ENCODE data around the gene TUBA3D. TPM values are rescaled to one million over a fixed set of nuclear protein-coding genes. Genes with fewer than 3 reads are reported as not detected.
"Not testable (repeated sequence)": the region's sequence is repeated elsewhere in the genome, so short reads cannot be mapped to it uniquely, and the experiment has no call there.

TUBA3D gene
- total RNA-seq: not detected
- not detected for polyA plus RNA-seq

DNA sequence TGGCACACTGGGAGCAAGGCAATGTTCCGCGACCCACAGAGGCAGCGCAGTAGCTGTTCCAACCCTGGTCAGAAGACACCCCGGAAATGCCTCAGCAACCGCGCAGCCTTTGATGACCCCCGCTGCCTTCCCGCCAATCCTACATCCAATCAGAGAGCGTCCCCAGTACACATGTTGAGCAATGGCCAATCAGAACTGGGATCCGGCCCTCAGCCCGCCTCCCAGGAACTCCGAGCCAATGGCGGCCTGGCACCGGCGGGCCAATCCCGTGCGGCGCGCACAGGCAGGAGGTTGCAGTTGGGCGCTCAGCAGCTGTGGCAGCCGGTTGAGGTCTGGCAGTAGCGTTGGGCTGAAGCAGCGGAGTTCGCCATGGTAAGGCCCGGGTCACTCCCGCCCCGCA is at the start of gene TUBA3D:
Gene TUBA3D (plus strand): TSS at position 289 of the 400 bp plus-strand sequence. CDS start 81 bp downstream, at position 370.
- Histone ChIP-seq H3K27ac (ENCODE audit: insufficient read depth, low read length, poor library complexity, severe bottlenecking) (no peak within 1 kb of the TSS), H3K9me3 (ENCODE audit: control insufficient read depth in 2 of 2, low read length in 2 of 2) (no peaks in the 10 kb centered on the region), H3K4me1 (ENCODE audit: control insufficient read depth, insufficient read depth, low read length, poor library complexity, severe bottlenecking) (no peaks in the 10 kb centered on the region), H3K4me3 (ENCODE audit: low read depth, low read length) (no peak within 1 kb of the TSS), H3K27me3 (ENCODE audit: control insufficient read depth, insufficient read depth, low read length) (no peaks in the 10 kb centered on the region), H3K36me3 (ENCODE audit: control insufficient read depth, insufficient read depth, low read length) (peaks cover 2% of the 10 kb centered on the region)
- no peaks in the 10 kb centered on the region for H3K27me3 Mint-ChIP-seq
- no peak within 1 kb of the TSS for H3K27ac Mint-ChIP-seq
- H3K4me3 Mint-ChIP-seq: peak within 1 kb of the TSS in 1 of 4 donors; percentile 63
- H3K36me3 Mint-ChIP-seq: no peaks in the 10 kb centered on the region
- DNase-seq (no peak), ATAC-seq (ENCODE audit: low read depth in 2 of 2) (no peak)
- H3K4me1 Mint-ChIP-seq: no peaks in the 10 kb centered on the region
- no peaks in the 10 kb centered on the region for H3K9me3 Mint-ChIP-seq

DNA sequence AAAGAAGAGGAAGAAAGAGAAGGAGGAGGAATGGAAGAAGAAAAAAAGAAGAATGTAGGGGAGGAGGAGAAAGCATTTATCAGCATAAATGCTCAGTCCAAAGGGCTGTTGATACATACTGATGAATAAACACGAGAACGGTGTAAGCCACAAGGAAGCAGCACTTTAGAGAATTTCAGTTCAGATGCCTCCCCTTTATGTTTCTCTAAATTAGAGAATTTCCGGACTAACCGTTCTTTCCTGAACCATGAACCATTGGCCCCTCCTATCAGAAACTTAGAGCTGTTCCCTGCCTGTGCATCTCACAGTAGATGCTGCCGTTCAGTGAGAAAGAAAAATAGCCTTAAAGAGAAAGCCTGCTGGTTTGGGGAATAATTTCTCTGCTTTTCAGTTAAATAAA is 49.2 kb upstream of the TUBA3D start:
- ATAC-seq (ENCODE audit: low read depth in 2 of 2): no peak
- Mint-ChIP-seq H3K27ac (no peak overlapping the region), H3K4me3 (no peak overlapping the region), H3K4me1 (peaks cover 0 to 12% (median 7%) of the 10 kb centered on the region in 4 donors), H3K36me3 (no peaks in the 10 kb centered on the region), H3K9me3 (peaks cover 0 to 3% (median 0%) of the 10 kb centered on the region in 7 donors), H3K27me3 (peaks cover 79% of the 10 kb centered on the region)
- Histone ChIP-seq H3K27ac (ENCODE audit: insufficient read depth, low read length, poor library complexity, severe bottlenecking) (no peak overlapping the region), H3K4me3 (ENCODE audit: low read depth, low read length) (no peak overlapping the region), H3K4me1 (ENCODE audit: control insufficient read depth, insufficient read depth, low read length, poor library complexity, severe bottlenecking) (no peaks in the 10 kb centered on the region), H3K27me3 (ENCODE audit: control insufficient read depth, insufficient read depth, low read length) (peaks cover 38% of the 10 kb centered on the region), H3K9me3 (ENCODE audit: control insufficient read depth in 2 of 2, low read length in 2 of 2) (no peaks in the 10 kb centered on the region), H3K36me3 (ENCODE audit: control insufficient read depth, insufficient read depth, low read length) (no peaks in the 10 kb centered on the region)
- no peak for DNase-seq

DNA sequence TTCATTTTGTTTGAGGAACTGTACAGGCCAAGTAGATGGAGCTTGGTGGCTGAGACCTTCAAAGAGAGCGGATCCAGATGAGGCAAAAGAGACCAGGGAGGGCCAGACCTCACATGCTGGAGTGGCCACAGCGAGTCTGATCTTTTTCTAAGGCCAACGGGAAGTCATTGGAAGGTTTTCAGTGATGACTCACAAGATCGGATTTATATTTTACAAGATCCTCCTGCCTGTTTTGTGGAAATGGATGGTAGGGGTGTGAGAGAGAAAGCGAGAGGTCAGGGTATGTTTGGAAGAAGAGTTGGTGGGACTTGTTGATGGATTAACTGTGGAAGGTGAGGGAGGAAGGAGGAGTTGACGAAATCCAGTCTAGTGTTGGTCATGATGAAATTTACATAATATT is 44.6 kb upstream of the TUBA3D start:
- H3K4me1 Mint-ChIP-seq: peaks cover 0 to 2% (median under 1%) of the 10 kb centered on the region in 4 donors
- Histone ChIP-seq H3K9me3 (ENCODE audit: control insufficient read depth in 2 of 2, low read length in 2 of 2) (no peaks in the 10 kb centered on the region), H3K4me3 (ENCODE audit: low read depth, low read length) (no peak overlapping the region), H3K27me3 (ENCODE audit: control insufficient read depth, insufficient read depth, low read length) (peaks cover 22% of the 10 kb centered on the region), H3K36me3 (ENCODE audit: control insufficient read depth, insufficient read depth, low read length) (no peaks in the 10 kb centered on the region), H3K27ac (ENCODE audit: insufficient read depth, low read length, poor library complexity, severe bottlenecking) (no peak overlapping the region), H3K4me1 (ENCODE audit: control insufficient read depth, insufficient read depth, low read length, poor library complexity, severe bottlenecking) (no peaks in the 10 kb centered on the region)
- H3K4me3 Mint-ChIP-seq: no peak overlapping the region
- H3K9me3 Mint-ChIP-seq: peaks cover 0 to 3% (median 0%) of the 10 kb centered on the region in 7 donors
- DNase-seq: no peak
- H3K27me3 Mint-ChIP-seq: peaks cover 50% of the 10 kb centered on the region
- no peak for ATAC-seq (ENCODE audit: low read depth in 2 of 2)
- no peaks in the 10 kb centered on the region for H3K36me3 Mint-ChIP-seq
- H3K27ac Mint-ChIP-seq: no peak overlapping the region

DNA sequence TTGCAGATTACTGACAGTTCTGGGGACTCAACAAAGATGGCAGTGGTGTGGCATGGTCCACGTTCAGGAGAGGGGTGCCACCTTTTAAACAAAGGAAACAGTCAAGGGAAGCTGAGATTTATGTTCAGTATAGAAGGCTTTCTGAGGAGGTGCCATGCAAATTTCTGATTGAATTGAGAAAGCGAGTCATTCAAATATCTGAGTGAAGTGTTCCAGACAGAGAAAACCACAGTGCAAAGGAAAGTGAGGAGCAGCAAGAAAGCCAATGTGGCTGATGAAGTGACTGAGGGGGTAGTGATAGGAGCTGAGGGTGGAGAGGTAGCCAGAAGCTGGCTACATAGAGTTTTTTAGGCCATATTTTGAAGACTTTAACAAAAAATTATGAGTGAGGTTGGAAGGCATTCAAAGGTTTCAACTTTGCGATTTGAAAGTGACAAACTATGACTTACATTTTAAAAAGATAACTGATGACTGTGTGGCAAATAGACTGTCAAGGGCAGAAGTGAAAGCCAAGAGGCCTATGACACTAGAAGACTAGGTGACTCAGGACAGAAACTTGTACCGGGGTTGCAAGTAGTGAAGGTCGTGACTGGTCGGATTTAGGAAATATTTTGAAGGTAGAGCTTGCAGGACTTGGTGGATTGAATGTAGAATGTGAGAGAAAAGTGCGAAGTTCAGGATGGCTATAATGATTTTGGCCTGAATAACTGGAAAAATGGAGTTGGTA is 35.0 kb upstream of the TUBA3D start:
- H3K4me1 Mint-ChIP-seq; H3K4me1 ChIP-seq (ENCODE audit: control insufficient read depth, insufficient read depth, low read length, poor library complexity, severe bottlenecking); H3K27me3 ChIP-seq (ENCODE audit: control insufficient read depth, insufficient read depth, low read length); H3K4me3 Mint-ChIP-seq; DNase-seq; H3K9me3 Mint-ChIP-seq; H3K27me3 Mint-ChIP-seq; H3K36me3 ChIP-seq (ENCODE audit: control insufficient read depth, insufficient read depth, low read length); H3K27ac ChIP-seq (ENCODE audit: insufficient read depth, low read length, poor library complexity, severe bottlenecking); H3K4me3 ChIP-seq (ENCODE audit: low read depth, low read length); H3K36me3 Mint-ChIP-seq; ATAC-seq (ENCODE audit: low read depth in 2 of 2); H3K9me3 ChIP-seq (ENCODE audit: control insufficient read depth in 2 of 2, low read length in 2 of 2): not testable (repeated sequence)
- peak overlapping the region in 1 of 3 donors; percentile 71 for H3K27ac Mint-ChIP-seq

DNA sequence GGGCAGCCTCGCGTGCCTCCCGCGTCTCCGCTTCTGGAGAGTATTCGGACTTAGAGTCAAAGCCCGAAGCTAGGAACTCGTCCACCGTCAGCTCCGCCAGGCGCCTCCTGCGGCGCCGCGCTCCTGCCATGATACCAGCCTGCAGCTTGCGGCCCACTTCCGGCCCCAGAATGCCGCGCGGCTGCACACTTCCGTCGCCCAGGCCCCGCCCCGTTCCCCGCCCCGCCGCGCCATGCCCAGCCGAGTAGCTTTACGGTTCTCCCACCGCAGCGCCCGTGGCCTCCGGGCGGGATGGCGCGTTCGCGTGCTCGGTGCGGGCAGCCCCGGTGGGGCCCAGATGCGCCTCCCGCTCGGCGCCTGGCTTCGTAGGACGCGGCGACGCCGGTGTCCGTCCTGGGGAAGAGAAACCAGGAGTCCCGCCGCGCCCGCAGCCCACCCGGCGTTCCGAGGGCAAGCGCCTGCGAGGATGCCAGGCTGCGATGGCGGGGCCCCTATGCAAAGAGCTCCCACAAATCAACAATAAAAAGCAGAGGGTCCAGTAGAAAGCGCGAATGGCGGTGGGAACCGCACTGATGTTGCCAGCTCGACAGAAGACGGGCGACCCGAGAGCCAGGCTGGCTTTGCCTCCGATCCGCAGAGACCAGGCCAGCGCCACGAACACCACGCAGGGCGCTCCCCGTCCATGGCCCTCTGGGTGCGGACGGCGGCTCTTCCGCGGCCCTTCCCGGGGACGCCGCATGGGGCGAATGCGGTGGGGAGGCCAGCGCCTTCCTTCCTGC is 31.0 kb upstream of the TUBA3D start:
- H3K36me3 Mint-ChIP-seq; DNase-seq; H3K27me3 Mint-ChIP-seq; H3K27ac ChIP-seq (ENCODE audit: insufficient read depth, low read length, poor library complexity, severe bottlenecking); H3K27ac Mint-ChIP-seq; H3K4me3 Mint-ChIP-seq; H3K4me1 ChIP-seq (ENCODE audit: control insufficient read depth, insufficient read depth, low read length, poor library complexity, severe bottlenecking); H3K9me3 Mint-ChIP-seq; H3K9me3 ChIP-seq (ENCODE audit: control insufficient read depth in 2 of 2, low read length in 2 of 2); H3K4me1 Mint-ChIP-seq; H3K27me3 ChIP-seq (ENCODE audit: control insufficient read depth, insufficient read depth, low read length); H3K36me3 ChIP-seq (ENCODE audit: control insufficient read depth, insufficient read depth, low read length); ATAC-seq (ENCODE audit: low read depth in 2 of 2); H3K4me3 ChIP-seq (ENCODE audit: low read depth, low read length): not testable (repeated sequence)

DNA sequence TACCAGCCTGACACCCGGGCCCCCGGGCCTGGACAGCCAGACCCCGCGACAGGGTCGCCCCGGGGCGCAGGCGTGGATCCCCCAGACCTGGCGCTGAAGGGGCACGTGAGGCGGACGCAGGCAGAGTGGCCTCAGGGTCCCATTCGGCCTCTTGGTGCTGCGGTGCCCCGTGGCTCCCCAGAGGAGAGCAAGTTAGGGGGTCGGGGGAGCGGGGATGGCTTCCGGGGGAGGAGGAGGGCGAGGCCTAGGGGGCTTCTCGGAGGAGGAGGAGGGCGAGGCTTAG is 30.5 kb upstream of the TUBA3D start:
- ATAC-seq (ENCODE audit: low read depth in 2 of 2); H3K27ac ChIP-seq (ENCODE audit: insufficient read depth, low read length, poor library complexity, severe bottlenecking): not testable (repeated sequence)

DNA sequence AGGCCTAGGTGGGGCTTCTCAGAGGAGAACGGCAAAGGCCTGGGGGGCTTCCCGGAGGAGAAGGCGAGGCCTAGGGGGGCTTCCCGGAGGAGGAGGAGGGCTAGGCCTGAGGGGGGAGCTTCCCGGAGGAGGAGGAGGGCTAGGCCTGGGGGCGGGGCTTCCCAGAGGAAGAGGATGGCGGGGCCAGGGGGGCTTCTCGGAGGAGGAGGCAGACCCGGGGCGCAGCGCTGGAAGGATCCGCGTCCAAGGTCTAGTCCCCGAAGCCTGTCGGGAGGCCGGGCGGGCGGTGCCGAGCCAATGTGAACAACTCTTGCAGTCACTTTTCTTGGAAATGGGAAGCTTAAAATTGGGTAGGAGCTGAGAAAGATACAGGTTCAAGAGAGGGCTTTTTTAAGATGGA is 30.0 kb upstream of the TUBA3D start:
- DNase-seq: no peak
- Mint-ChIP-seq H3K27me3 (peaks cover under 1% of the 10 kb centered on the region), H3K9me3 (peaks cover 0 to 4% (median 0%) of the 10 kb centered on the region in 7 donors), H3K4me1 (no peaks in the 10 kb centered on the region), H3K4me3 (no peak overlapping the region), H3K27ac (no peak overlapping the region), H3K36me3 (no peaks in the 10 kb centered on the region)
- Histone ChIP-seq H3K9me3 (ENCODE audit: control insufficient read depth in 2 of 2, low read length in 2 of 2) (no peaks in the 10 kb centered on the region), H3K36me3 (ENCODE audit: control insufficient read depth, insufficient read depth, low read length) (no peaks in the 10 kb centered on the region), H3K4me3 (ENCODE audit: low read depth, low read length) (no peak overlapping the region), H3K27me3 (ENCODE audit: control insufficient read depth, insufficient read depth, low read length) (no peaks in the 10 kb centered on the region), H3K27ac (ENCODE audit: insufficient read depth, low read length, poor library complexity, severe bottlenecking) (no peak overlapping the region), H3K4me1 (ENCODE audit: control insufficient read depth, insufficient read depth, low read length, poor library complexity, severe bottlenecking) (no peaks in the 10 kb centered on the region)
- ATAC-seq (ENCODE audit: low read depth in 2 of 2): no peak

More for the DNA sequence above, 30.5 kb upstream of the TUBA3D start:
- H3K4me1 Mint-ChIP-seq; H3K9me3 Mint-ChIP-seq; H3K36me3 Mint-ChIP-seq; H3K27ac Mint-ChIP-seq; H3K27me3 Mint-ChIP-seq; DNase-seq; H3K27me3 ChIP-seq (ENCODE audit: control insufficient read depth, insufficient read depth, low read length); H3K4me3 ChIP-seq (ENCODE audit: low read depth, low read length); H3K4me3 Mint-ChIP-seq; H3K4me1 ChIP-seq (ENCODE audit: control insufficient read depth, insufficient read depth, low read length, poor library complexity, severe bottlenecking); H3K36me3 ChIP-seq (ENCODE audit: control insufficient read depth, insufficient read depth, low read length); H3K9me3 ChIP-seq (ENCODE audit: control insufficient read depth in 2 of 2, low read length in 2 of 2): not testable (repeated sequence)

DNA sequence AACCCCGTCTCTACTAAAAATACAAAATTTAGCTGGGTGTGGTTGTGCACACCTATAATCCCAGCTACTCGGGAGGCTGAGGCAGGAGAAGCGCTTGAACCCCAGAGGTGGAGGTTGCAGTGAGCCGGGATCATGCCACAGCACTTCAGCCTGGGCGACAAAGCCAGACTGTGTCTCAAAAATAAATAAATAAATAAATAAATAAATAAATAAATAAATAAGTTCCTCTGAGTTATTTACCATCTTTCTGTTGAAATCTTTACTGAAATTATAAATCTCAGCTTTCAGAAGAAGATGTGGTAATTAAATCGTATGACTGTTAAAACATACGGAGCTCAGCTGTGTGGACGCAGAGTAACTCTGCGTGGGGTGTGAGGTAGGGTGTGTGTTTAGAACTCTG is 27.9 kb upstream of the TUBA3D start:
- not testable (repeated sequence) for H3K36me3 Mint-ChIP-seq; ATAC-seq (ENCODE audit: low read depth in 2 of 2); DNase-seq; H3K9me3 ChIP-seq (ENCODE audit: control insufficient read depth in 2 of 2, low read length in 2 of 2); H3K4me1 Mint-ChIP-seq; H3K4me3 ChIP-seq (ENCODE audit: low read depth, low read length); H3K27me3 Mint-ChIP-seq; H3K27ac Mint-ChIP-seq; H3K36me3 ChIP-seq (ENCODE audit: control insufficient read depth, insufficient read depth, low read length); H3K27me3 ChIP-seq (ENCODE audit: control insufficient read depth, insufficient read depth, low read length); H3K27ac ChIP-seq (ENCODE audit: insufficient read depth, low read length, poor library complexity, severe bottlenecking); H3K4me3 Mint-ChIP-seq; H3K9me3 Mint-ChIP-seq; H3K4me1 ChIP-seq (ENCODE audit: control insufficient read depth, insufficient read depth, low read length, poor library complexity, severe bottlenecking)

Measured in CD4-positive, CD25-positive, alpha-beta regulatory T cell (primary cell).